ENCODE results near the gene HEBP1.

GRCh38 chr12:13030541-13031291 lies 30.7 kb upstream of the HEBP1 start:
- TF ChIP-seq GATA1 (IDR thresholded peaks at IDR 0.05; ENCODE audit: low read depth, low read length), result no peak
- TF ChIP-seq POLR2A (IDR thresholded peaks at IDR 0.05; ENCODE audit: low read length), result no peak

All from erythroblast (primary cell).